ENCODE data around the gene MSI2. TPM values are rescaled to one million over a fixed set of nuclear protein-coding genes. Genes with fewer than 3 reads are reported as not detected.

MSI2 gene
- total and polyA plus RNA-seq, 2 donors: 25.3 to 52.5 TPM

GRCh38 chr17:57289130-57289529, 32.8 kb downstream of the MSI2 start:
- Histone ChIP-seq H3K4me3 (ENCODE audit: low read length in 2 of 2) (no peak overlapping the region), H3K9me3 (ENCODE audit: control insufficient read depth in 2 of 2, insufficient read depth in 1 of 2, low read length in 1 of 2) (no peaks in the 10 kb centered on the region), H3K27me3 (ENCODE audit: control insufficient read depth in 2 of 2, insufficient read depth in 1 of 2, low read length in 1 of 2) (no peaks in the 10 kb centered on the region), H3K27ac (ENCODE audit: low read depth in 1 of 2, low read length in 1 of 2) (no peak overlapping the region), H3K4me1 (ENCODE audit: control insufficient read depth in 2 of 2, insufficient read depth in 2 of 2, low read length in 2 of 2) (peaks cover 33 to 68% of the 10 kb centered on the region in 2 donors), H3K36me3 (ENCODE audit: control insufficient read depth in 2 of 2, insufficient read depth in 2 of 2, low read length in 1 of 2) (peaks cover 54 to 66% of the 10 kb centered on the region in 2 donors)
- no peak for DNase-seq (ENCODE audit: low read depth in 6 of 9, low spot score in 9 of 9)
- WGBS: 29% methylated on average over 5 of the region's 5 CpGs

GRCh38 chr17:57289613-57290012, 33.3 kb downstream of the MSI2 start:
- Histone ChIP-seq H3K4me3 (ENCODE audit: low read length in 2 of 2) (no peak overlapping the region), H3K36me3 (ENCODE audit: control insufficient read depth in 2 of 2, insufficient read depth in 2 of 2, low read length in 1 of 2) (peaks cover 56 to 66% of the 10 kb centered on the region in 2 donors), H3K27me3 (ENCODE audit: control insufficient read depth in 2 of 2, insufficient read depth in 1 of 2, low read length in 1 of 2) (no peaks in the 10 kb centered on the region), H3K9me3 (ENCODE audit: control insufficient read depth in 2 of 2, insufficient read depth in 1 of 2, low read length in 1 of 2) (no peaks in the 10 kb centered on the region), H3K27ac (ENCODE audit: low read depth in 1 of 2, low read length in 1 of 2) (no peak overlapping the region), H3K4me1 (ENCODE audit: control insufficient read depth in 2 of 2, insufficient read depth in 2 of 2, low read length in 2 of 2) (peaks cover 33 to 68% of the 10 kb centered on the region in 2 donors)
- 69% methylated on average over 8 of the region's 8 CpGs for WGBS
- DNase-seq (ENCODE audit: low read depth in 6 of 9, low spot score in 9 of 9): no peak

GRCh38 chr17:57290981-57291380, 34.7 kb downstream of the MSI2 start:
- H3K4me3 ChIP-seq (ENCODE audit: low read length in 2 of 2): no peak overlapping the region
- H3K36me3 ChIP-seq (ENCODE audit: control insufficient read depth in 2 of 2, insufficient read depth in 2 of 2, low read length in 1 of 2): peaks cover 61 to 66% of the 10 kb centered on the region in 2 donors
- H3K9me3 ChIP-seq (ENCODE audit: control insufficient read depth in 2 of 2, insufficient read depth in 1 of 2, low read length in 1 of 2): no peaks in the 10 kb centered on the region
- H3K27me3 ChIP-seq (ENCODE audit: control insufficient read depth in 2 of 2, insufficient read depth in 1 of 2, low read length in 1 of 2): no peaks in the 10 kb centered on the region
- DNase-seq (ENCODE audit: low read depth in 6 of 9, low spot score in 9 of 9): no peak
- peaks cover 35 to 66% of the 10 kb centered on the region in 2 donors for H3K4me1 ChIP-seq (ENCODE audit: control insufficient read depth in 2 of 2, insufficient read depth in 2 of 2, low read length in 2 of 2)
- WGBS: 96% methylated on average over 10 of the region's 10 CpGs
- H3K27ac ChIP-seq (ENCODE audit: low read depth in 1 of 2, low read length in 1 of 2): no peak overlapping the region

- DNase-seq (ENCODE audit: low read depth in 6 of 9, low spot score in 9 of 9): no peak
- H3K36me3 ChIP-seq (ENCODE audit: control insufficient read depth in 2 of 2, insufficient read depth in 2 of 2, low read length in 1 of 2): peaks cover 52 to 57% of the 10 kb centered on the region in 2 donors
- H3K27me3 ChIP-seq (ENCODE audit: control insufficient read depth in 2 of 2, insufficient read depth in 1 of 2, low read length in 1 of 2): no peaks in the 10 kb centered on the region
- no peaks in the 10 kb centered on the region for H3K9me3 ChIP-seq (ENCODE audit: control insufficient read depth in 2 of 2, insufficient read depth in 1 of 2, low read length in 1 of 2)
- no peak overlapping the region for H3K4me3 ChIP-seq (ENCODE audit: low read length in 2 of 2)
- WGBS: 99% methylated on average over 5 of the region's 5 CpGs
- no peak overlapping the region for H3K27ac ChIP-seq (ENCODE audit: low read depth in 1 of 2, low read length in 1 of 2)
- peaks cover 38 to 59% of the 10 kb centered on the region in 2 donors for H3K4me1 ChIP-seq (ENCODE audit: control insufficient read depth in 2 of 2, insufficient read depth in 2 of 2, low read length in 2 of 2)
Measured at GRCh38 chr17:57292091-57292490, 35.8 kb downstream of the MSI2 start.

- Histone ChIP-seq H3K27ac (ENCODE audit: low read depth in 1 of 2, low read length in 1 of 2) (no peak overlapping the region), H3K4me1 (ENCODE audit: control insufficient read depth in 2 of 2, insufficient read depth in 2 of 2, low read length in 2 of 2) (peaks cover 33 to 49% of the 10 kb centered on the region in 2 donors), H3K36me3 (ENCODE audit: control insufficient read depth in 2 of 2, insufficient read depth in 2 of 2, low read length in 1 of 2) (peaks cover 50 to 57% of the 10 kb centered on the region in 2 donors), H3K27me3 (ENCODE audit: control insufficient read depth in 2 of 2, insufficient read depth in 1 of 2, low read length in 1 of 2) (no peaks in the 10 kb centered on the region), H3K4me3 (ENCODE audit: low read length in 2 of 2) (no peak overlapping the region), H3K9me3 (ENCODE audit: control insufficient read depth in 2 of 2, insufficient read depth in 1 of 2, low read length in 1 of 2) (peaks cover 0 to 1% of the 10 kb centered on the region in 2 donors)
- no peak for DNase-seq (ENCODE audit: low read depth in 6 of 9, low spot score in 9 of 9)
- WGBS: 84% methylated on average over 10 of the region's 10 CpGs
Measured at GRCh38 chr17:57293077-57293476, 36.8 kb downstream of the MSI2 start.

GRCh38 chr17:57294101-57294500, 37.8 kb downstream of the MSI2 start:
- H3K27ac ChIP-seq (ENCODE audit: low read depth in 1 of 2, low read length in 1 of 2): peak overlapping the region; percentile 56 to 59
- peaks cover 27 to 39% of the 10 kb centered on the region in 2 donors for H3K4me1 ChIP-seq (ENCODE audit: control insufficient read depth in 2 of 2, insufficient read depth in 2 of 2, low read length in 2 of 2)
- H3K9me3 ChIP-seq (ENCODE audit: control insufficient read depth in 2 of 2, insufficient read depth in 1 of 2, low read length in 1 of 2): peaks cover 4% of the 10 kb centered on the region in 2 donors
- peaks cover 54 to 58% of the 10 kb centered on the region in 2 donors for H3K36me3 ChIP-seq (ENCODE audit: control insufficient read depth in 2 of 2, insufficient read depth in 2 of 2, low read length in 1 of 2)
- WGBS: 24% methylated on average over 7 of the region's 7 CpGs
- no peak overlapping the region for H3K4me3 ChIP-seq (ENCODE audit: low read length in 2 of 2)
- peak in 2 of 9 donors; percentile 37 to 61 for DNase-seq (ENCODE audit: low read depth in 6 of 9, low spot score in 9 of 9)
- H3K27me3 ChIP-seq (ENCODE audit: control insufficient read depth in 2 of 2, insufficient read depth in 1 of 2, low read length in 1 of 2): no peaks in the 10 kb centered on the region

GRCh38 chr17:57294629-57295501, 38.5 kb downstream of the MSI2 start:
- H3K36me3 ChIP-seq (ENCODE audit: control insufficient read depth in 2 of 2, insufficient read depth in 2 of 2, low read length in 1 of 2): peaks cover 49 to 58% of the 10 kb centered on the region in 2 donors
- peak in 2 of 9 donors; percentile 33 to 59 for DNase-seq (ENCODE audit: low read depth in 6 of 9, low spot score in 9 of 9)
- H3K27ac ChIP-seq (ENCODE audit: low read depth in 1 of 2, low read length in 1 of 2): peak overlapping the region; percentile 56 to 70
- no peaks in the 10 kb centered on the region for H3K27me3 ChIP-seq (ENCODE audit: control insufficient read depth in 2 of 2, insufficient read depth in 1 of 2, low read length in 1 of 2)
- peaks cover 4 to 6% of the 10 kb centered on the region in 2 donors for H3K9me3 ChIP-seq (ENCODE audit: control insufficient read depth in 2 of 2, insufficient read depth in 1 of 2, low read length in 1 of 2)
- H3K4me3 ChIP-seq (ENCODE audit: low read length in 2 of 2): no peak overlapping the region
- 74% methylated on average over 10 of the region's 10 CpGs for WGBS
- H3K4me1 ChIP-seq (ENCODE audit: control insufficient read depth in 2 of 2, insufficient read depth in 2 of 2, low read length in 2 of 2): peaks cover 24 to 36% of the 10 kb centered on the region in 2 donors

GRCh38 chr17:57295526-57296023, 39.3 kb downstream of the MSI2 start:
- peak in 2 of 9 donors; percentile 21 to 59 for DNase-seq (ENCODE audit: low read depth in 6 of 9, low spot score in 9 of 9)

GRCh38 chr17:57296231-57296630, 39.9 kb downstream of the MSI2 start:
- Histone ChIP-seq H3K27ac (ENCODE audit: low read depth in 1 of 2, low read length in 1 of 2) (no peak overlapping the region), H3K9me3 (ENCODE audit: control insufficient read depth in 2 of 2, insufficient read depth in 1 of 2, low read length in 1 of 2) (peaks cover 4 to 8% of the 10 kb centered on the region in 2 donors), H3K36me3 (ENCODE audit: control insufficient read depth in 2 of 2, insufficient read depth in 2 of 2, low read length in 1 of 2) (peaks cover 47 to 59% of the 10 kb centered on the region in 2 donors), H3K4me3 (ENCODE audit: low read length in 2 of 2) (no peak overlapping the region), H3K27me3 (ENCODE audit: control insufficient read depth in 2 of 2, insufficient read depth in 1 of 2, low read length in 1 of 2) (no peaks in the 10 kb centered on the region), H3K4me1 (ENCODE audit: control insufficient read depth in 2 of 2, insufficient read depth in 2 of 2, low read length in 2 of 2) (peaks cover 24 to 35% of the 10 kb centered on the region in 2 donors)
- 87% methylated on average over 4 of the region's 4 CpGs for WGBS
- no peak for DNase-seq (ENCODE audit: low read depth in 6 of 9, low spot score in 9 of 9)

More at GRCh38 chr17:57295526-57296023, 39.3 kb downstream of the MSI2 start:
- 17% methylated on average over 5 of the region's 5 CpGs for WGBS
- Histone ChIP-seq H3K27ac (ENCODE audit: low read depth in 1 of 2, low read length in 1 of 2) (peak overlapping the region; percentile 18 to 55), H3K27me3 (ENCODE audit: control insufficient read depth in 2 of 2, insufficient read depth in 1 of 2, low read length in 1 of 2) (no peaks in the 10 kb centered on the region), H3K9me3 (ENCODE audit: control insufficient read depth in 2 of 2, insufficient read depth in 1 of 2, low read length in 1 of 2) (peaks cover 4 to 8% of the 10 kb centered on the region in 2 donors), H3K36me3 (ENCODE audit: control insufficient read depth in 2 of 2, insufficient read depth in 2 of 2, low read length in 1 of 2) (peaks cover 48 to 58% of the 10 kb centered on the region in 2 donors), H3K4me3 (ENCODE audit: low read length in 2 of 2) (no peak overlapping the region), H3K4me1 (ENCODE audit: control insufficient read depth in 2 of 2, insufficient read depth in 2 of 2, low read length in 2 of 2) (peaks cover 24 to 35% of the 10 kb centered on the region in 2 donors)
